GM08714 (cell line): ENCODE measurements around the gene TNPO1.
"Not testable (repeated sequence)": the region's sequence is repeated elsewhere in the genome, so short reads cannot be mapped to it uniquely, and the experiment has no call there.

Experiments
- H3K4me3 ChIP-seq: fragments of 200-500 bp; sonication (Bioruptor generic); 2 replicates; pipeline ENCODE4 v1.5.1; 2014; ENCODE audit warnings: mild to moderate bottlenecking, low read length, inconsistent platforms
- ZNF274 ChIP-seq: IDR thresholded peaks from 2 replicates; pipeline ENCODE4 v1.6.1; 2012; ENCODE audit warnings: mild to moderate bottlenecking, low read depth, low read length

Gene TNPO1

GRCh38 chr5:72917371-72917776, 100.9 kb downstream of the TNPO1 start:
- TF ChIP-seq ZNF274 = no peak
- H3K4me3 ChIP-seq = no peak overlapping the region

GRCh38 chr5:72920690-72921502, 104.4 kb downstream of the TNPO1 start:
- TF ChIP-seq ZNF274 = no peak
- H3K4me3 ChIP-seq = no peak overlapping the region

- H3K4me3 ChIP-seq = no peak overlapping the region
- no peak for TF ChIP-seq ZNF274
Measured at GRCh38 chr5:72921886-72922285, 105.4 kb downstream of the TNPO1 start.

GRCh38 chr5:72922422-72922821, 106.0 kb downstream of the TNPO1 start:
- no peak overlapping the region for H3K4me3 ChIP-seq
- no peak for TF ChIP-seq ZNF274

GRCh38 chr5:72925336-72926010, 109.0 kb downstream of the TNPO1 start:
- no peak overlapping the region for H3K4me3 ChIP-seq
- TF ChIP-seq ZNF274 = no peak

- H3K4me3 ChIP-seq = not testable (repeated sequence)
Measured at GRCh38 chr5:72932686-72933085, 116.2 kb downstream of the TNPO1 start.

- not testable (repeated sequence) for H3K4me3 ChIP-seq
Measured at GRCh38 chr5:72934953-72935725, 118.7 kb downstream of the TNPO1 start.

GRCh38 chr5:72936893-72937292, 120.4 kb downstream of the TNPO1 start:
- no peak for TF ChIP-seq ZNF274
- no peak overlapping the region for H3K4me3 ChIP-seq

GRCh38 chr5:72937517-72938061, 121.1 kb downstream of the TNPO1 start:
- TF ChIP-seq ZNF274 = no peak
- no peak overlapping the region for H3K4me3 ChIP-seq

- no peak overlapping the region for H3K4me3 ChIP-seq
- no peak for TF ChIP-seq ZNF274
Measured at GRCh38 chr5:72938206-72938605, 121.7 kb downstream of the TNPO1 start.

GRCh38 chr5:72940082-72940481, 123.6 kb downstream of the TNPO1 start:
- TF ChIP-seq ZNF274 = no peak
- no peak overlapping the region for H3K4me3 ChIP-seq

GRCh38 chr5:72943307-72943706, 126.8 kb downstream of the TNPO1 start:
- TF ChIP-seq ZNF274 = no peak
- H3K4me3 ChIP-seq = no peak overlapping the region

- TF ChIP-seq ZNF274 = no peak
- H3K4me3 ChIP-seq = no peak overlapping the region
Measured at GRCh38 chr5:72947498-72947897, 131.0 kb downstream of the TNPO1 start.

- H3K4me3 ChIP-seq = no peak overlapping the region
- TF ChIP-seq ZNF274 = no peak
Measured at GRCh38 chr5:72949481-72949880, 133.0 kb downstream of the TNPO1 start.
